GM03348 (cell line): Measurements from ENCODE around the gene NR1H3.
A peak's percentile ranks its signal among the peaks of the same experiment; 100 is the strongest.

Experiments used
- DNase-seq: peaks from one replicate; pipeline ENCODE4 v3.0.0; 2012; ENCODE audit warnings: low spot score

Gene NR1H3

GRCh38 chr11:47269829-47270305 is 12.1 kb downstream of the NR1H3 start, which contains the start of gene MADD:
Gene MADD, plus strand, starts transcription at chr11:47270133.
- DNase-seq: peak; percentile 99

GRCh38 chr11:47270331-47271271 is 12.8 kb downstream of the NR1H3 start:
- peak; percentile 46 for DNase-seq

- no peak for DNase-seq
These were observed 13.5 kb downstream of the NR1H3 start for GRCh38 chr11:47271328-47271727.

DNA sequence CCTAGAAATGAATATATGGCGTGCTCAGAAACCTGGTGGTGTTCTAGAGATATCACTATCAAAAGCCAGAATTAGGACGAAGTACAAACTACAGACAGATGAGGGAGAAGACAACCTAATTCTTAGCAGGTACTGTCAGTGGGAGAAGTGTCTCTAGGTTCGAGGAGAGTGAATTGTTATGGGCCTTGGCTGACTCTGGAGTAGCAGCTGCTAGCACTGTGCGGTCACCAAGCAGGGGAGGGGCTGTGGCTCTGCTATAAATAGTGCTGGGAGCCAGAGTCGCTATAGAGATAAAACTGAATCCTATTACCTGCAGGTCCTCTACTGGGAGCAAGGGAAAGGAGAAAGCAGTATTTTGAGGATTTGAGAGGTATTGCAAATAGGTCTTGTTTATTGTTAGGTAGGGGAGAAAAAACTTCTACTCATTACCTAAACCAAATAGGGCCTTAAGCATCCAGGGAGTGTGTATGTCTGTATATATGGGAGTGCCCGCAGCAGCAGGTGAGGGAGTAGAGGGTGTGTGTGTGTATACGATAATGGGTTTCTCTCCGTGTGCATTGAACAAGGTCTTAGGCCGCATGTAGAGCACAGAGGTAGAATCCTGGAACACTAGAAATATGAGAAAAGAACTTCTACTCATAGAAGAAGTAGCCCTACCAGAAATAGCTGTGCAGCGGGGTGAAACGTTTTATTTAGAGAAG is 14.3 kb downstream of the NR1H3 start:
- no peak for DNase-seq

DNA sequence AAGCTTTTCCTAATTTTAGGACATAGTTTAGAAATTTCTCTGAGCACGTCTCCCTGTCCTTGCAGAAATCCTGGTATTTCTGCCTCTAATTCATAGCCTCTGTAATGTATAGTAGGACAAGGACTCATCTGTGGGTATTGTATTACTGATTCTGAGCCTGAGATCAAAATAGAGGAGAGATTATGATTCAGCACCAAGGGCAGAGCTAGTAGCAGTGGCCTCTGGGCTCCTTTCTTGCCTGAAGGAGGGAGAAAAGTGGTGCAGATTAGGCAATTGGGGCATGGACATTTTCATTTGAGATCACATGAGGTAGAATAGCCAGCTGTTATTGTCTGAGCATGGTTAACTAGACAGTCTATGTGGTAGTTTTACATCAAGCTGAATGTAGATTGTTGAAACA is 14.9 kb downstream of the NR1H3 start:
- DNase-seq: peak; percentile 44

- DNase-seq: no peak
These were observed 16.9 kb downstream of the NR1H3 start for GRCh38 chr11:47274495-47275235.

DNA sequence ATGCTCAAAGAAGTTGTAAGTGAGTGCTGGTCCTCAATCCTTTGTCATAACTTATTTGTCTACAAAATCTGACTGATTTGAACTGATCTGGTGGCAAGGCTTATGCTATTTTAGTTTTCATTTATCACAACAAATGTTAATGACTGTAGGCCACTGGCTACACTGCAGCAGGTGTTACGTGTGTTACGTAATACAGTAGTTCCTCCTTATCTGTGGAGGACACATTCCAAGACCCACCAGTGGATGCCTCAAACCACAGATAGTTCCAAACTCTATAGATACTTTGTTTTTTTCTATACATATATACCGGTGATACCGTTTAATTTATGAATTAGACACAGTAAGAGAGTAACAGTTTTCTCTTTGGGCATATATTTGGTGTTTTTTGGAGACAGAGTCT is 19.1 kb downstream of the NR1H3 start:
- DNase-seq: no peak

GRCh38 chr11:47278058-47278457 is 20.3 kb downstream of the NR1H3 start:
- no peak for DNase-seq

GRCh38 chr11:47278769-47279168 is 21.0 kb downstream of the NR1H3 start:
- DNase-seq: no peak

GRCh38 chr11:47280099-47280498 is 22.3 kb downstream of the NR1H3 start:
- no peak for DNase-seq

- no peak for DNase-seq
These were observed 23.1 kb downstream of the NR1H3 start for GRCh38 chr11:47280860-47281259.

DNA sequence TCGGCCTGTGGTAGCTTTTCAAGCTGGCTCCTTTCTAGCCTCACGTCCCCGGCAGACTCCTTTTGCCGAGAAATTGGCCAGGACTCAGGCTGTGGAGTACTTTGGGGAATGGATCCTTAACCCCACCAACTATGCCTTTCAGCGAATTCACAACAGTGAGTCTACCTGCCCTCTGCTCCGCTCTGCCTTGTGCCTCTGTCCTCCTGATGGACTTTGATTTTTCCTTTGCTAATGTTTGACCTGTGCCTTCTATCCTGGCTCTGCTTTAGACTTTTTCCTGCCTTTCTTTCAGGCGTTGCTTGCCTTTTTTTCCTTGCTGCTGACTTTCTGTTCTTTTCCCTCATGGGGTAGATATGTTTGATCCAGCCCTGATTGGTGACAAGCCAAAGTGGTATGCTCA is 24.7 kb downstream of the NR1H3 start:
- DNase-seq: no peak

DNA sequence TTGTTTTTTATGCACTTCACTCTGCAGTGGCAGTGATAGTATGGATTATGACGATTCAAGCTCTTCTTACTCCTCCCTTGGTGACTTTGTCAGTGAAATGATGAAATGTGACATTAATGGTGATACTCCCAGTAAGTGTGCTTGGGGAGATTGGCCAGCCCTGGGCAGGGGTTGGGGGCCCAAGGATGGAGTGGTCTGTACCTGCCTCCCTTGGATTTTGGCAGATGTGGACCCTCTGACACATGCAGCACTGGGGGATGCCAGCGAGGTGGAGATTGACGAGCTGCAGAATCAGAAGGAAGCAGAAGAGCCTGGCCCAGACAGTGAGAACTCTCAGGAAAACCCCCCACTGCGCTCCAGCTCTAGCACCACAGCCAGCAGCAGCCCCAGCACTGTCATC is 26.4 kb downstream of the NR1H3 start:
- no peak for DNase-seq

- DNase-seq: no peak
These were observed 28.4 kb downstream of the NR1H3 start for GRCh38 chr11:47285969-47286770.

GRCh38 chr11:47288066-47288465 is 30.3 kb downstream of the NR1H3 start:
- no peak for DNase-seq

DNA sequence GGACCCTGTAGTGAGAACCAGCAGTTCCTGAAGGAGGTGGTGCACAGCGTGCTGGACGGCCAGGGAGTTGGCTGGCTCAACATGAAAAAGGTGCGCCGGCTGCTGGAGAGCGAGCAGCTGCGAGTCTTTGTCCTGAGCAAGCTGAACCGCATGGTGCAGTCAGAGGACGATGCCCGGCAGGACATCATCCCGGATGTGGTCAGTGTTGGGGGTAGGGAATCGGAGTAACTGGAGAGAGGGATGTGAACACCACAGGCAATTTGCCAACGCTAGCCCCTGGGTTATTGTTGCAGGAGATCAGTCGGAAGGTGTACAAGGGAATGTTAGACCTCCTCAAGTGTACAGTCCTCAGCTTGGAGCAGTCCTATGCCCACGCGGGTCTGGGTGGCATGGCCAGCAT is 32.1 kb downstream of the NR1H3 start:
- DNase-seq: no peak

DNA sequence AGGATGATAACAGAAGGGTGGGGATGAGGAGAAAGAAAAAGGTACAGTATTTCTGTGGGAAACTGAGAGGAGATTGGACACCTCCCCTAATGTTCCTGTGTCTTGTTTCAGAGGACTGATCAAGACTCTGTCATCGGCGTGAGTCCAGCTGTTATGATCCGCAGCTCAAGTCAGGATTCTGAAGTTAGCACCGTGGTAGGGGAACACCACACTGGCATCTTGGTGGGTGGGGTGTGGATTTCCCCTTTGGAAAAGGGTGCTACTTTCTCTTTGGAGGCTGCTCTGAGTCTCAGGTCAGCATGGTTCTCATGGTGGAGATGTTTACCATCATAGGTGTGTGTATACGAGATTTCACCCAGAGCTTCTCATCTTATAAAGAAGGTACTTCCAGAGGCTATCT is 37.6 kb downstream of the NR1H3 start:
- no peak for DNase-seq

GRCh38 chr11:47296045-47296444 is 38.2 kb downstream of the NR1H3 start:
- DNase-seq: no peak

- no peak for DNase-seq
These were observed 41.3 kb downstream of the NR1H3 start for GRCh38 chr11:47299078-47299477.

DNA sequence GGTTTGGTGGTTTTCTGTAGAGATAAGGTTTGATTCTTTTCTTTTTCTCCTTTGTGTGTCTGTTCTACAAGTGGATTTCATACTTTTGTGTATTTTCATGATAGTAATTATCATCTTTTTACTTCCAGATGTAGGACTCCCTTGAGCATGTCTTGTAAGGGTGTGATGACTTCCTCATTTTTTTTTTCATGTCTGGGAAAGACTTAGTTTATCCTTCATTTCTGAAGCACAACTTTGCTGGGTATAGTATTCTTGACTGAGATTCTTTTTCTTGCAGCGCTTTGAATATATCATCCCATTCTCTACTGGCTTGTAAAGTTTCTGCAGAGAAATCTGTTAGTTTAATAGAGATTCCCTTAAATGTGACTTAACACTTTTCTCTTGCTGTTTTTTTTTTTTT is 45.1 kb downstream of the NR1H3 start:
- no peak for DNase-seq

DNA sequence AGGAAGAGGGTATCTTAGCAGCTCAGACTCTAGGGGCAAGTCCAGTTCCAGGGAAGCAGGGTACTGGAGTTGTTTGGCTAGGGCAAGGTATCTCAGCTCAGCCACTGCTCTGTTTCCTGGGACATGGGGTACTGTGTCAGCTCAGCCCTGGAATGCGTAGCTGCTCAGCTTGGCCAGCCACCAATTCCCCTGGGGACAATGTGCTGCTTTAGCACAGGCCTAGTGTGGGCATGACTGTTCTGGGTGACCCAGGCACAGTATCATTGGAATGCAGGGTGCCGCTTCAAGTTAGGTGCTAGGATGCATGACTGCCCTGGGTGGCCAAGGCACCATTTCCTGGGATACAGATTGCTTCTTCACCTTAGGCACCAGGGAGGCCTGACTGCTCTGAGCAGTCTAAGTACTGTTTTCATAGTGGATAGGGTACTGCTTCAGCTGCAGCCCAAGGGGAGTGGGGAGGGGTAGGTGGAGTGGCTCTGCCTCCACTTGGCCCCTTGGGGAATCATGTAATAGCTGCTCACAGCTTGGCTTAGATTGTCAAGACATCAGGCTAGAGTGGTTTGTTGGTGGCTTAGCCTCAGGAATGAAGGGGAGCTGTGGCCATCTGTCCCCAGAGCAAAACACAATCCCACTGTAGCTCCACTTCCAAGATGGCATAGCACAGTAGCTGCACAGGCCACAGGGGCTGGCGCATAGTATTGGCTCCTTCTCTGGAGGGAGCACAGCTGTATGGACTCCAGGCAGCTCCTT is 48.1 kb downstream of the NR1H3 start:
- DNase-seq: no peak
